ENCODE measurements around the gene FKBP2.
A peak's percentile ranks its signal among the peaks of the same experiment; 100 is the strongest.

FKBP2 gene

GRCh38 chr11:64275841-64276240 lies 34.9 kb downstream of the FKBP2 start:
- POLR2A ChIA-PET, result interaction anchor here (0.7 to 1.1 kb wide), 3 partner anchors 9 to 70 kb away, joined by 3 read pairs; partner anchors contain the start of gene BAD
- Histone ChIP-seq H3K9me3 (ENCODE audit: control insufficient read depth, insufficient read depth, low read depth, low read length) (no peaks in the 10 kb centered on the region), H3K4me1 (ENCODE audit: control insufficient read depth, insufficient read depth, low read length) (no peaks in the 10 kb centered on the region), H3K4me3 (ENCODE audit: low read depth, low read length) (no peak overlapping the region), H3K27ac (ENCODE audit: extremely low read depth, low read depth, low read length) (no peak overlapping the region), H3K36me3 (ENCODE audit: control insufficient read depth in 2 of 2, insufficient read depth in 1 of 2, low read length in 2 of 2) (peaks cover 0 to 45% of the 10 kb centered on the region in 2 experiments; a peak in 2 of 3 replicates)
- no peak for TF ChIP-seq ZBTB49 (tag by site-specific recombination; IDR thresholded peaks at IDR 0.05; ENCODE audit: low read depth)
- TF ChIP-seq TRIM28 (IDR thresholded peaks at IDR 0.05; ENCODE audit: borderline replicate concordance, low read length), result no peak
- no peak for TF ChIP-seq ZNF138 (tag by site-specific recombination; IDR thresholded peaks at IDR 0.05; ENCODE audit: borderline replicate concordance)
- no peak for TF ChIP-seq KLF17 (tag by site-specific recombination; IDR thresholded peaks at IDR 0.05)
- TF ChIP-seq ZNF544 (tag by site-specific recombination; IDR thresholded peaks at IDR 0.05), result no peak
- TF ChIP-seq PBX3 (CRISPR knock-in tag; IDR thresholded peaks at IDR 0.05), result no peak
- TF ChIP-seq CTCF (tag by site-specific recombination; IDR thresholded peaks at IDR 0.05), result no peak
- TF ChIP-seq ZNF146 (tag by site-specific recombination; IDR thresholded peaks at IDR 0.05), result no peak
- no peak for TF ChIP-seq HOXA7 (CRISPR knock-in tag; IDR thresholded peaks at IDR 0.05; ENCODE audit: borderline replicate concordance)
- TF ChIP-seq ZNF585B (tag by site-specific recombination; IDR thresholded peaks at IDR 0.05), result no peak
- TF ChIP-seq ZNF529 (tag by site-specific recombination; IDR thresholded peaks at IDR 0.05; ENCODE audit: insufficient replicate concordance), result no peak
- TF ChIP-seq ZSCAN23 (tag by site-specific recombination; IDR thresholded peaks at IDR 0.05), result no peak
- no peak for TF ChIP-seq YY1 (tag by site-specific recombination; IDR thresholded peaks at IDR 0.05)
- no peak for TF ChIP-seq ZNF707 (tag by site-specific recombination; IDR thresholded peaks at IDR 0.05)
- no peak for TF ChIP-seq MZF1 (tag by site-specific recombination; IDR thresholded peaks at IDR 0.05; ENCODE audit: borderline replicate concordance)
- TF ChIP-seq ZNF837 (tag by site-specific recombination; IDR thresholded peaks at IDR 0.05), result no peak
- CTCF ChIA-PET, result interaction anchor here (1.0 to 1.8 kb wide), 7 partner anchors 9 to 69 kb away, joined by 3 to 9 read pairs (median 3); partner anchors contain the start of gene PLCB3

- POLR2A ChIA-PET, result no interaction called here
- TF ChIP-seq ZNF768 (tag by site-specific recombination; IDR thresholded peaks at IDR 0.05) (no peak), ZNF426 (tag by site-specific recombination; IDR thresholded peaks at IDR 0.05) (no peak), ZNF324 (tag by site-specific recombination; IDR thresholded peaks at IDR 0.05) (no peak), ATF2 (tag by site-specific recombination; IDR thresholded peaks at IDR 0.05; ENCODE audit: low read depth) (no peak), ZNF654 (tag by site-specific recombination; IDR thresholded peaks at IDR 0.05; ENCODE audit: low read depth) (no peak), EGR2 (tag by site-specific recombination; IDR thresholded peaks at IDR 0.05; ENCODE audit: low read depth) (0 out of 2 replicates have a peak, but pooled peaks have one; percentile 43), BCL6B (tag by site-specific recombination; IDR thresholded peaks at IDR 0.05) (no peak), ZNF76 (tag by site-specific recombination; IDR thresholded peaks at IDR 0.05; ENCODE audit: borderline replicate concordance, low read depth) (no peak), ZNF23 (tag by site-specific recombination; IDR thresholded peaks at IDR 0.05; ENCODE audit: borderline replicate concordance) (no peak)
These were observed 35.9 kb downstream of the FKBP2 start for GRCh38 chr11:64276653-64277431.

More at GRCh38 chr11:64276653-64277431, 35.9 kb downstream of the FKBP2 start:
- Histone ChIP-seq H3K36me3 (ENCODE audit: control insufficient read depth in 2 of 2, insufficient read depth in 1 of 2, low read length in 2 of 2) (peaks cover 0 to 54% of the 10 kb centered on the region in 2 experiments; a peak in 2 of 3 replicates), H3K4me1 (ENCODE audit: control insufficient read depth, insufficient read depth, low read length) (no peaks in the 10 kb centered on the region), H3K4me3 (ENCODE audit: low read depth, low read length) (no peak overlapping the region), H3K27ac (ENCODE audit: extremely low read depth, low read depth, low read length) (no peak overlapping the region), H3K9me3 (ENCODE audit: control insufficient read depth, insufficient read depth, low read depth, low read length) (no peaks in the 10 kb centered on the region)
- CTCF ChIA-PET, result interaction anchor here (0.6 to 1.8 kb wide), 9 partner anchors 20 to 191 kb away, joined by 3 to 9 read pairs (median 3); partner anchors contain the start of gene PLCB3
